Measurements from ENCODE around the gene EPPIN. TPM values are rescaled to one million over a fixed set of nuclear protein-coding genes. Genes with fewer than 3 reads are reported as not detected.

EPPIN gene
- not detected in 2 replicates for total RNA-seq

DNA sequence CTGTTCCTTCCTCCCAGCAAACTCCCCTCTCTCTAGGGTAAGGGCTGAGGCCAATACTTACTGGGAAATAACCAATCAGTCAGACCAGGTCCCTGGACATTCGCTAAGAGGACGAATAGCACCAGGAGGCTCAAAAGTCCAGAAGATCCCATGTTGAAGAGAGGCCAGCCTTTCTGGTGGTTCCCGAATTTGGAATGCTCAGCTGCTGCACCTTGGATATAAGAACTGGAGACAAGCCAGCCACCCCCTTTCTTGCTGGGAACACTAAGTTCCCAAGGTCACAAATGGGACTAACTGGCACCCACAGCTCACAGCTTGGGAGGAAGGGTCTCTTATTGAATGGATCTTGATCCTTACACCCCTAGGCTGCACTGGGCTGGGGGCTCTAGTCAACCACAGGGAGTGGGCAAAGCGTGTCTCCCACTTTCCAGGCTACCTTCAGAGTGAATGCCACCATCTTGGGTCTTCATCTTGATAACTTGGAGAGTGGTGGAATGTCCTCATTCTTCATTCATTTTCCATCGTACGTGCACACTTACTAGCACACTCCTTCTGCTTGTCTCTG lies at the start of gene EPPIN:
TSS of gene EPPIN (minus strand) at position 196 of the 565 bp plus-strand sequence. CDS start at position 152, 44 bp downstream.

DNA sequence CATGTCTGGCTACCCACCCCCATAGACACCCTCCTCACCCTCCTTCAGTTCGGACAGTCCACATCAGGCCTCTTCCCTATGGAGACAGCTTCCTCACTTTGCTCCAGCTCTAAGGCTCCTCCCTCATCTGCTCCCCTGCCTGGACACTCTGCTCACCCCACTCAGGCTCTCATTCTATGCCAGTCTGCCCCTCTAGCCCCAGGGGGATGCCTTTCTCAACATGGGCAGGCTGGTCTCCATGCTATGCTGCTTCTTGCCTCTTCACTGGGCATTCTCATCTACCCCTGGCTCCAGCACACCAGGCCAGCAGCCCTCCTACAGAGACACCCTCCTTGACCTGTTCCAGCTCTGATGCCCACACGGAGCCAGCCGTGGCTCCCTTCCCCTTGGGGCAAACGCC lies 32.0 kb upstream of the EPPIN start, which contains the start of gene WFDC8:
TSS of gene WFDC8 (minus strand) at position 101 of the 400 bp plus-strand sequence. CDS start at position 64, 37 bp downstream.

DNA sequence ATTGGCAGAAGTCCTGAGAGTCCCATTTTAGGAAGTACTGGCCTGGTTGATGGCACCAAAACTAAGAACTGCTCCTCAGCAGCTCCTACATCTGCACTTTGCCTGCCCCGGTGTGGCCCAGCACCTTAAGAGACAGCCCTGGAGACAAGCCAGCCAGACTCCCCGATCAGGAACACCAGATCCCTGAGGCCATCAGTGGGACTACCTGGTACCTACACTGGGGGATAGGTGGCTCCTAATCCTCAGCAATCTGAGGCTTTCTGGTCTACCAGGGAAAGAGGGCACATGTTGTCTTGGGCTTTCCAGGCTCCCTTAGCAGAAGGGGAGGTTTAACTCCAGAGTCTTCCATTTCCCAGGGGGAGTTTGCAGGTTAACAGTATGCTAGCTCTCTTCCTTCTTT lies 7.8 kb downstream of the EPPIN start, which contains the start of gene WFDC6:
TSS of gene WFDC6 (minus strand) at position 101 of the 400 bp plus-strand sequence. CDS start at position 26, 75 bp downstream.

DNA sequence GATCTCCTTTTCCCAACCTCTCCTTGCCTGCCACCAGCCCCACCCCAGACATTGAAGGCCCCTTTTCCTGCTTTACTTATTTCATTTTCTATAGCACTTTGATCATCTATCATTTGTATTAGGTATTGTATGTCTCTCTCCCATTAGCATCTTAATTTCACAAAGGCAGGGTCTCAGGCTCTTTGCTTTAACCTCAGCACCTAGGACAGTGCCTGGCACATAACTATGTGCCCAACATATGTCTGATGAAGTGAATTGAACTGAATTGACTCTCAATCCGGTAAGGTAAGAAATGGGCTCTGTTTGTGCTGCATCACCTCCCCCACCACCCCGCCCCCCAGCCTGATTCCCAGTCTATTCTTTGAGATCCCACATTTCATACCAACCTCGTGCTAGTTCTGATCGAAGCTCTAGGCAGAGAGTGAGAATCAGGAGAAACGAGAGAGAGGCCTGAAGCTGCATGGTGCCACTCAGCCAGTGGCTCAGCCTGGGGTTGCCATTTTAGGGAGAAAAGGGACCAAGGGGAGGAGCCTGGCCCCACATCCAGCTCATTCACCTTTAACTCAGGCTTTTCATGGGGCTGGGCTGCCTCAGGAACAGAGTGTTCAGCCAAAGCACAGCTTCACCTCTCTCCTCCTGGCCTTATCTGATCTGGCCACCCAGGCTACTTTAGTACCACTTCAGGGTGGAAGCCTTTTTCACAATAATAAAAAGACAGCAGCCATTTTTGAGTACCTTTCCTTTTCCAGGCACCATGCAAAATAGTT lies 31.9 kb downstream of the EPPIN start, which contains the start of gene SPINT3:
TSS of gene SPINT3 (minus strand) at position 476 of the 767 bp plus-strand sequence. CDS start at position 462, 14 bp downstream.

Small RNA genes lying within 50 kb of the gene (small RNA-seq; reads per million reads assigned to genes)
- gene AL031663.1 (not detected), gene HSPD1P21 (not detected), gene RNA5SP485 (not detected)

Other genes starting within 250 kb of the EPPIN start
- gene RBPJL, start 240.6 kb downstream of the EPPIN start, total RNA-seq = not detected in 2 replicates
- 0.33 TPM in 1 of 2 replicates, not detected in the other for gene MATN4, start 239.1 kb downstream of the EPPIN start, total RNA-seq
- 36.8 and 59.1 TPM in 2 replicates for gene SDC4, start 199.0 kb downstream of the EPPIN start, total RNA-seq
- gene SYS1, start 184.2 kb downstream of the EPPIN start, total RNA-seq = 27.7 and 37.9 TPM in 2 replicates
- not detected in 2 replicates for gene TP53TG5, start 169.1 kb downstream of the EPPIN start, total RNA-seq
- gene DBNDD2, start 139.1 kb downstream of the EPPIN start, total RNA-seq = 4.9 and 8.2 TPM in 2 replicates
- gene PIGT, start 131.3 kb downstream of the EPPIN start, total RNA-seq = 49.8 and 63.7 TPM in 2 replicates
- not detected in 2 replicates for gene WFDC2, start 77.6 kb downstream of the EPPIN start, total RNA-seq
- gene SPINT3, start 31.8 kb downstream of the EPPIN start, total RNA-seq = not detected in 2 replicates
- not detected in 2 replicates for gene WFDC6, start 7.9 kb downstream of the EPPIN start, total RNA-seq
- gene WFDC8, start 31.9 kb upstream of the EPPIN start, total RNA-seq = not detected in 2 replicates
- gene WFDC10A, start 82.3 kb upstream of the EPPIN start, total RNA-seq = not detected in 2 replicates
- gene WFDC9, start 83.9 kb upstream of the EPPIN start, total RNA-seq = not detected in 2 replicates
- not detected in 2 replicates for gene WFDC11, start 122.8 kb upstream of the EPPIN start, total RNA-seq
- not detected in 2 replicates for gene WFDC13, start 154.6 kb upstream of the EPPIN start, total RNA-seq
- gene WFDC10B, start 157.6 kb upstream of the EPPIN start, total RNA-seq = not detected in 2 replicates
- not detected in 2 replicates for gene SPINT4, start 174.9 kb upstream of the EPPIN start, total RNA-seq
- gene WFDC3, start 244.5 kb upstream of the EPPIN start, total RNA-seq = not detected in 2 replicates
- gene DNTTIP1, start 244.6 kb upstream of the EPPIN start, total RNA-seq = 15.0 and 17.3 TPM in 2 replicates

Data from vein endothelial cell (primary cell).